ENCODE results near the gene TSHZ1.
"Not testable (repeated sequence)": the region's sequence is repeated elsewhere in the genome, so short reads cannot be mapped to it uniquely, and the experiment has no call there.

TSHZ1 gene

GRCh38 chr18:75317703-75318102 lies 107.1 kb downstream of the TSHZ1 start:
- H3K36me3 ChIP-seq (ENCODE audit: control insufficient read depth, insufficient read depth, low read length) = no peaks in the 10 kb centered on the region
- no peaks in the 10 kb centered on the region for H3K27me3 ChIP-seq (replicated peaks; ENCODE audit: control insufficient read depth, insufficient read depth, low read length, poor library complexity, severe bottlenecking)
- no peak overlapping the region for H3K4me3 ChIP-seq (ENCODE audit: insufficient read depth, low read depth, low read length, poor library complexity, severe bottlenecking)
- no peaks in the 10 kb centered on the region for H3K4me1 ChIP-seq (ENCODE audit: control insufficient read depth, insufficient read depth, low read length, poor library complexity, severe bottlenecking)
- H3K9me3 ChIP-seq (ENCODE audit: control insufficient read depth, low read length) = no peaks in the 10 kb centered on the region
- DNase-seq = no peak
- H3K27ac ChIP-seq (ENCODE audit: insufficient read depth, low read length, poor library complexity, severe bottlenecking) = no peak overlapping the region

- H3K4me1 ChIP-seq (ENCODE audit: control insufficient read depth, insufficient read depth, low read length, poor library complexity, severe bottlenecking) = no peaks in the 10 kb centered on the region
- no peak for DNase-seq
- no peaks in the 10 kb centered on the region for H3K9me3 ChIP-seq (ENCODE audit: control insufficient read depth, low read length)
- no peaks in the 10 kb centered on the region for H3K36me3 ChIP-seq (ENCODE audit: control insufficient read depth, insufficient read depth, low read length)
- H3K4me3 ChIP-seq (ENCODE audit: insufficient read depth, low read depth, low read length, poor library complexity, severe bottlenecking) = no peak overlapping the region
- H3K27me3 ChIP-seq (replicated peaks; ENCODE audit: control insufficient read depth, insufficient read depth, low read length, poor library complexity, severe bottlenecking) = no peaks in the 10 kb centered on the region
- H3K27ac ChIP-seq (ENCODE audit: insufficient read depth, low read length, poor library complexity, severe bottlenecking) = no peak overlapping the region
Measured at GRCh38 chr18:75319905-75320304, 109.3 kb downstream of the TSHZ1 start.

GRCh38 chr18:75320506-75320905 lies 109.9 kb downstream of the TSHZ1 start:
- no peak overlapping the region for H3K27ac ChIP-seq (ENCODE audit: insufficient read depth, low read length, poor library complexity, severe bottlenecking)
- no peak overlapping the region for H3K4me3 ChIP-seq (ENCODE audit: insufficient read depth, low read depth, low read length, poor library complexity, severe bottlenecking)
- H3K4me1 ChIP-seq (ENCODE audit: control insufficient read depth, insufficient read depth, low read length, poor library complexity, severe bottlenecking) = no peaks in the 10 kb centered on the region
- DNase-seq = no peak
- no peaks in the 10 kb centered on the region for H3K9me3 ChIP-seq (ENCODE audit: control insufficient read depth, low read length)
- no peaks in the 10 kb centered on the region for H3K27me3 ChIP-seq (replicated peaks; ENCODE audit: control insufficient read depth, insufficient read depth, low read length, poor library complexity, severe bottlenecking)
- no peaks in the 10 kb centered on the region for H3K36me3 ChIP-seq (ENCODE audit: control insufficient read depth, insufficient read depth, low read length)

GRCh38 chr18:75321431-75321830 lies 110.8 kb downstream of the TSHZ1 start:
- DNase-seq = no peak

GRCh38 chr18:75322206-75322605 lies 111.6 kb downstream of the TSHZ1 start:
- no peak overlapping the region for H3K27ac ChIP-seq (ENCODE audit: insufficient read depth, low read length, poor library complexity, severe bottlenecking)
- no peaks in the 10 kb centered on the region for H3K9me3 ChIP-seq (ENCODE audit: control insufficient read depth, low read length)
- no peaks in the 10 kb centered on the region for H3K27me3 ChIP-seq (replicated peaks; ENCODE audit: control insufficient read depth, insufficient read depth, low read length, poor library complexity, severe bottlenecking)
- H3K36me3 ChIP-seq (ENCODE audit: control insufficient read depth, insufficient read depth, low read length) = no peaks in the 10 kb centered on the region
- H3K4me3 ChIP-seq (ENCODE audit: insufficient read depth, low read depth, low read length, poor library complexity, severe bottlenecking) = no peak overlapping the region
- no peak for DNase-seq
- H3K4me1 ChIP-seq (ENCODE audit: control insufficient read depth, insufficient read depth, low read length, poor library complexity, severe bottlenecking) = no peaks in the 10 kb centered on the region

More at GRCh38 chr18:75321431-75321830, 110.8 kb downstream of the TSHZ1 start:
- no peaks in the 10 kb centered on the region for H3K36me3 ChIP-seq (ENCODE audit: control insufficient read depth, insufficient read depth, low read length)
- H3K27me3 ChIP-seq (replicated peaks; ENCODE audit: control insufficient read depth, insufficient read depth, low read length, poor library complexity, severe bottlenecking) = no peaks in the 10 kb centered on the region
- H3K4me1 ChIP-seq (ENCODE audit: control insufficient read depth, insufficient read depth, low read length, poor library complexity, severe bottlenecking) = no peaks in the 10 kb centered on the region
- no peak overlapping the region for H3K27ac ChIP-seq (ENCODE audit: insufficient read depth, low read length, poor library complexity, severe bottlenecking)
- no peaks in the 10 kb centered on the region for H3K9me3 ChIP-seq (ENCODE audit: control insufficient read depth, low read length)
- H3K4me3 ChIP-seq (ENCODE audit: insufficient read depth, low read depth, low read length, poor library complexity, severe bottlenecking) = no peak overlapping the region

GRCh38 chr18:75323821-75324585 lies 113.4 kb downstream of the TSHZ1 start:
- H3K4me3 ChIP-seq (ENCODE audit: insufficient read depth, low read depth, low read length, poor library complexity, severe bottlenecking) = no peak overlapping the region

GRCh38 chr18:75324686-75325257 lies 114.2 kb downstream of the TSHZ1 start:
- DNase-seq = no peak
- H3K4me1 ChIP-seq (ENCODE audit: control insufficient read depth, insufficient read depth, low read length, poor library complexity, severe bottlenecking) = no peaks in the 10 kb centered on the region
- H3K4me3 ChIP-seq (ENCODE audit: insufficient read depth, low read depth, low read length, poor library complexity, severe bottlenecking) = no peak overlapping the region
- no peaks in the 10 kb centered on the region for H3K36me3 ChIP-seq (ENCODE audit: control insufficient read depth, insufficient read depth, low read length)
- no peaks in the 10 kb centered on the region for H3K9me3 ChIP-seq (ENCODE audit: control insufficient read depth, low read length)
- H3K27ac ChIP-seq (ENCODE audit: insufficient read depth, low read length, poor library complexity, severe bottlenecking) = no peak overlapping the region
- no peaks in the 10 kb centered on the region for H3K27me3 ChIP-seq (replicated peaks; ENCODE audit: control insufficient read depth, insufficient read depth, low read length, poor library complexity, severe bottlenecking)

More at GRCh38 chr18:75323821-75324585, 113.4 kb downstream of the TSHZ1 start:
- no peak for DNase-seq
- no peak overlapping the region for H3K27ac ChIP-seq (ENCODE audit: insufficient read depth, low read length, poor library complexity, severe bottlenecking)
- H3K36me3 ChIP-seq (ENCODE audit: control insufficient read depth, insufficient read depth, low read length) = no peaks in the 10 kb centered on the region
- no peaks in the 10 kb centered on the region for H3K4me1 ChIP-seq (ENCODE audit: control insufficient read depth, insufficient read depth, low read length, poor library complexity, severe bottlenecking)
- H3K27me3 ChIP-seq (replicated peaks; ENCODE audit: control insufficient read depth, insufficient read depth, low read length, poor library complexity, severe bottlenecking) = no peaks in the 10 kb centered on the region
- H3K9me3 ChIP-seq (ENCODE audit: control insufficient read depth, low read length) = no peaks in the 10 kb centered on the region

GRCh38 chr18:75329753-75330152 lies 119.2 kb downstream of the TSHZ1 start:
- not testable (repeated sequence) for H3K4me1 ChIP-seq (ENCODE audit: control insufficient read depth, insufficient read depth, low read length, poor library complexity, severe bottlenecking); H3K27ac ChIP-seq (ENCODE audit: insufficient read depth, low read length, poor library complexity, severe bottlenecking); H3K36me3 ChIP-seq (ENCODE audit: control insufficient read depth, insufficient read depth, low read length); H3K4me3 ChIP-seq (ENCODE audit: insufficient read depth, low read depth, low read length, poor library complexity, severe bottlenecking); H3K27me3 ChIP-seq (replicated peaks; ENCODE audit: control insufficient read depth, insufficient read depth, low read length, poor library complexity, severe bottlenecking); DNase-seq; H3K9me3 ChIP-seq (ENCODE audit: control insufficient read depth, low read length)

GRCh38 chr18:75330308-75330707 lies 119.7 kb downstream of the TSHZ1 start:
- Histone ChIP-seq H3K9me3 (ENCODE audit: control insufficient read depth, low read length) (no peaks in the 10 kb centered on the region), H3K36me3 (ENCODE audit: control insufficient read depth, insufficient read depth, low read length) (no peaks in the 10 kb centered on the region), H3K4me3 (ENCODE audit: insufficient read depth, low read depth, low read length, poor library complexity, severe bottlenecking) (no peak overlapping the region), H3K27me3 (replicated peaks; ENCODE audit: control insufficient read depth, insufficient read depth, low read length, poor library complexity, severe bottlenecking) (no peaks in the 10 kb centered on the region), H3K4me1 (ENCODE audit: control insufficient read depth, insufficient read depth, low read length, poor library complexity, severe bottlenecking) (no peaks in the 10 kb centered on the region), H3K27ac (ENCODE audit: insufficient read depth, low read length, poor library complexity, severe bottlenecking) (no peak overlapping the region)
- no peak for DNase-seq

- Histone ChIP-seq H3K27ac (ENCODE audit: insufficient read depth, low read length, poor library complexity, severe bottlenecking) (no peak overlapping the region), H3K9me3 (ENCODE audit: control insufficient read depth, low read length) (no peaks in the 10 kb centered on the region), H3K36me3 (ENCODE audit: control insufficient read depth, insufficient read depth, low read length) (no peaks in the 10 kb centered on the region), H3K27me3 (replicated peaks; ENCODE audit: control insufficient read depth, insufficient read depth, low read length, poor library complexity, severe bottlenecking) (no peaks in the 10 kb centered on the region), H3K4me1 (ENCODE audit: control insufficient read depth, insufficient read depth, low read length, poor library complexity, severe bottlenecking) (no peaks in the 10 kb centered on the region), H3K4me3 (ENCODE audit: insufficient read depth, low read depth, low read length, poor library complexity, severe bottlenecking) (no peak overlapping the region)
- no peak for DNase-seq
Measured at GRCh38 chr18:75334869-75335268, 124.3 kb downstream of the TSHZ1 start.

Data from effector memory CD4-positive, alpha-beta T cell (primary cell).